Cardiac ventricle fibroblast (primary cell): ENCODE results near the gene CCDC149. TPM values are rescaled to one million over a fixed set of nuclear protein-coding genes. Genes with fewer than 3 reads are reported as not detected.

Experiments used
- total RNA-seq: library from RNA; depleted of rRNA; stranded (reverse); fragments of >200 nt; gene quantifications from 2 replicates; pipeline ENCODE4 v1.2.3, GENCODE V29; 2015

Gene CCDC149
- 8.5 and 10.5 TPM in 2 replicates for total RNA-seq

DNA sequence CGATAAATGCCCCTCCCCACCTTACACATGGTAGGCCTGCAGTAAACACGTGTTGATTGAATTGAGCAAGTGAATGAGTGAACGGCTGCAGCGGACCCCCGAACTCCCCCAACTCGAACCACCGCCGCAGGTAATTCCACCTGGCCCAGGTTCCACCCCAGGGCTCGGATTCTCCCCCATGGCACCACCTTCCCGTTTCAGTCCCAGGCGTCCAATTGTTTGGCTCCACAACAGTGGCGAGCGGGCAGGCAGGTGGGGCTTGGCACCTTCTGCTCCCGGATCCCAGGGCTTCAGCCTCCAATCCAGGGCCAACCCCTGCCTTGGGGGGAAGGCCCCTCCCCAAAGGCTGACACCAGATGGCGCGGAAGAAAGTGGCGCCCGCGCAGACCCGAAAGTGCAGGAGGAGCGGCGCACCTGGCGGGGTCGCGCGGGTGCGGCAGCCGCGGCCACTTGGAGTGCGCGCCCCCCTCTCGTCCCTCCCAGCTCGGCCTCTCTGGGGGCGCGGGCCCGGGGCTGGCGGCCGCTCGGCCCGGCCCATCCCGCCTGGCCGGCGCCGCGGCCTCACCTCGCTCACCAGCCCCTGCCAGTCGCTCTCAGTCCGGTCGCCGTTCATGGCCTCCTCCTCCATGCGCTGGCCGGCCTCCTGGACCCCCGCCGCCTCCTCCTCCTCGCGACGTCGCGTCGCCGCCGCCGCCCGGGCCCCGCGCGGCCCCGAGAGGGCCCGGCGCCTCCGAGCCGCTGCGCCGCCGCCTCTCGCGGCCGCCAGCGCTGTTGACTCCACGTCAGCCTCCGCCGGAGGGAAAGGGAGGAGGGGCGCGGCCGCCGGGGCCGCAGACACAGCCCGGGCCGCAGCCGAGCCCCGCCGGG lies at the start of gene CCDC149:
CCDC149 (minus strand) TSS at position 791 of the 867 bp plus-strand sequence; CDS start at position 613, 178 bp downstream.

DNA sequence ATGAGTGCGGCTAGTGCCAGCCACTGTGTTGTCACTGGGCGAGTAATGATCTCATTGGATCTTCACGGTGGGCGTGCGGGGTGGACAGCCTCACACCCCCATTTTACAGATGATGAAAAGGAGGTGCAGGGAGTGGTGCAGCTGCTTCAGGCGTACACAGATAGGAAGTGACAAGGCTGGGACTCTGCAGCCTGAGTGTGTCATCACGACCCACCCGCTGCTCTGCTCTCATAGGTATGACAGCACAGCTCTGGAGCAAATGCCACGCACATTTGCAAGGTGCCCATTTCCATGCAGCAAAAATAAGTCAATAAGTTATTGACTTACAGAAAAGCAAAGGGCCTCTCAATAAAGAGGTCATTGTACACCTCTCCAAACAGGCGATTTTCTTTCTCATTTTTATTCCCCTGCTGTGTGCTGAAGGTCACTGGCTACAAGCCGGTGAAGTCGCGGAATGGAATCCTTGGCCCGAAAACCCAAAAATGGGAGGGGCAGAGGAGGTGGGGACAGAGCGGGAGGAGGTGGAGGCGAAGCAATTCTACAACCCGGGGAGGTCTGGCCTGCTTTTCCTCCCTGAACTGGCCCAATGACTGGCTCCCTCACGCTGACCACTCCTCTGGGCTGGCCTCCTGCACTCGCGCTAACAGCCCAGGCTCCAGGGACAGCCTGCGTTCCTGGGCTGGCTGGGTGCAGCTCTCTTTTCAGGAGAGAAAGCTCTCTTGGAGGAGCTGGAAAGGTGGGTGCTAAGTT lies 117.8 kb downstream of the CCDC149 start, which contains the start of gene SOD3:
SOD3 (plus strand) TSS at position 658 of the 750 bp plus-strand sequence. CDS start 3,949 bp downstream, outside the sequence.

Other genes with a start within 250 kb of the CCDC149 start
- gene SOD3, start 117.5 kb downstream of the CCDC149 start, total RNA-seq: 183 and 187 TPM in 2 replicates
- gene LGI2, start 117.9 kb upstream of the CCDC149 start, total RNA-seq: 0.25 and 0.44 TPM in 2 replicates
- gene SEPSECS, start 247.4 kb upstream of the CCDC149 start, total RNA-seq: 3.6 and 4.0 TPM in 2 replicates